Progenitor cell of endocrine pancreas (in vitro differentiated cells): ENCODE measurements around the gene SLC23A3. TPM values are rescaled to one million over a fixed set of nuclear protein-coding genes. Genes with fewer than 3 reads are reported as not detected.

ENCODE experiments used
- DNase-seq: peaks from one replicate; pipeline ENCODE4 v3.0.0; 2021; ENCODE audit warnings: low spot score; ENCODE audit not compliant: unreplicated experiment
- H3K27ac Mint-ChIP-seq: 2 replicates; pipeline ENCODE4 v1.8.0; 2021; ENCODE audit warnings: mild to moderate bottlenecking, moderate library complexity, mixed read lengths
- H3K27me3 Mint-ChIP-seq: 2 replicates; pipeline ENCODE4 v1.8.0; 2021; ENCODE audit warnings: mixed read lengths
- H3K36me3 Mint-ChIP-seq: 2 replicates; pipeline ENCODE4 v1.8.0; 2022; ENCODE audit warnings: mixed read lengths; ENCODE audit not compliant: insufficient read depth
- H3K4me1 Mint-ChIP-seq: 2 replicates; pipeline ENCODE4 v1.8.0; 2021; ENCODE audit warnings: low read depth, mixed read lengths
- H3K4me3 Mint-ChIP-seq: 2 replicates; pipeline ENCODE4 v1.8.0; 2021; ENCODE audit warnings: low read depth, mild to moderate bottlenecking, moderate library complexity, mixed read lengths
- H3K9me3 Mint-ChIP-seq: 2 replicates; pipeline ENCODE4 v1.8.0; 2021; ENCODE audit warnings: low read depth, mixed read lengths
- total RNA-seq: library from RNA; stranded (reverse); gene quantifications from 2 replicates; pipeline ENCODE4 v1.2.1, GENCODE V29; 2021
- TF ChIP-seq, protein P1 (sequence below): fragments of 200-600 bp; sonication (generic); IDR thresholded peaks from one replicate; pipeline ENCODE4 v1.5.0; 2021; ENCODE audit warnings: antibody characterized with exemption, mild to moderate bottlenecking; ENCODE audit not compliant: unreplicated experiment

The SLC23A3 gene
- total RNA-seq, 1 donor from 2014 or later, result 2.8 TPM

DNA sequence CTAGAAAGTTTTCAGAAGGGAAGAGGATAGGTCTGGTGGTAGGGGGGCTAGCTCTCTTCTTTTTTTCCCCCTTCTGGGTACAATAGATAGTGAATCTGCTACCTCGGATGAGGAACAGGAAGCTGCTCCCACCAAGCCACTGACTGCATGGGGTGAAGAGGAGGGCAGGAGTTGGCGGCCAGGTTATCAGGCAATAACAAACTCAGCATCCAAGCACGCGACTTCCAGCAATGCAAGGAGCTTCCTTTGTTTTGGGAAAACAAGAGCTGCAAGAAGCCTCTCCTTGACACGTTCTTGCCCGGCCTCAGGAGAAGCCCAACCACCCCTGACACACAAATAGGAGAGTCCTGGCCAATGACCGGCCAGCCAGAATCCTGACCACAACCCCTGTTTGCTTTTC, 41.4 kb downstream of the SLC23A3 start:
- DNase-seq, result no peak
- TF ChIP-seq, protein P1, sequence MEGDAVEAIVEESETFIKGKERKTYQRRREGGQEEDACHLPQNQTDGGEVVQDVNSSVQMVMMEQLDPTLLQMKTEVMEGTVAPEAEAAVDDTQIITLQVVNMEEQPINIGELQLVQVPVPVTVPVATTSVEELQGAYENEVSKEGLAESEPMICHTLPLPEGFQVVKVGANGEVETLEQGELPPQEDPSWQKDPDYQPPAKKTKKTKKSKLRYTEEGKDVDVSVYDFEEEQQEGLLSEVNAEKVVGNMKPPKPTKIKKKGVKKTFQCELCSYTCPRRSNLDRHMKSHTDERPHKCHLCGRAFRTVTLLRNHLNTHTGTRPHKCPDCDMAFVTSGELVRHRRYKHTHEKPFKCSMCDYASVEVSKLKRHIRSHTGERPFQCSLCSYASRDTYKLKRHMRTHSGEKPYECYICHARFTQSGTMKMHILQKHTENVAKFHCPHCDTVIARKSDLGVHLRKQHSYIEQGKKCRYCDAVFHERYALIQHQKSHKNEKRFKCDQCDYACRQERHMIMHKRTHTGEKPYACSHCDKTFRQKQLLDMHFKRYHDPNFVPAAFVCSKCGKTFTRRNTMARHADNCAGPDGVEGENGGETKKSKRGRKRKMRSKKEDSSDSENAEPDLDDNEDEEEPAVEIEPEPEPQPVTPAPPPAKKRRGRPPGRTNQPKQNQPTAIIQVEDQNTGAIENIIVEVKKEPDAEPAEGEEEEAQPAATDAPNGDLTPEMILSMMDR, result no peak

GRCh38 chr2:219127037-219127635, 42.7 kb downstream of the SLC23A3 start:
- Mint-ChIP-seq H3K36me3 (peaks cover 2% of the 10 kb centered on the region), H3K9me3 (no peaks in the 10 kb centered on the region), H3K27me3 (peaks cover 88% of the 10 kb centered on the region), H3K27ac (no peak overlapping the region), H3K4me3 (no peak overlapping the region), H3K4me1 (peaks cover 42% of the 10 kb centered on the region)
- DNase-seq, result no peak
- TF ChIP-seq, protein P1, result no peak

More for the DNA sequence above, 41.4 kb downstream of the SLC23A3 start:
- Mint-ChIP-seq H3K27ac (no peak overlapping the region), H3K9me3 (no peaks in the 10 kb centered on the region), H3K27me3 (peaks cover 89% of the 10 kb centered on the region), H3K4me3 (no peak overlapping the region), H3K36me3 (peaks cover 4% of the 10 kb centered on the region), H3K4me1 (peaks cover 29% of the 10 kb centered on the region)

DNA sequence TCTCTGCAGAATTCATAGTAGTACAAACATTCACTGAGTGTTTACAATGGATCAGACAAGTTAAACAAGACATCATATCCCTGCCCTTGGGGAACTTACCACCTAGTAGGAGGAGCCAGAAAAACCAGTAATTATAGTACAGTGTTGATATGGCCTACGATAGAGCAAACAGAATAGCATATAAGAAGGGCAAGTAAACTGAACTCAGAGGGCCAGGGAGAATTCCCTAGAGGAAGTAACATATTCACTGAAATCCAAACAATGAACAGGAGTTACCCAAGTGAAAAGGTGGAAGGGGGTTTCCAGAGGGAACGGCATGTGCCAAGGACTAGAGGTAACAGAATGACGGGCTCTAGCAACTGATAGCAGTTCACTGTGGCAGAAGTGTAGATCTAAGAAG, 43.3 kb downstream of the SLC23A3 start:
- H3K27ac Mint-ChIP-seq, result no peak overlapping the region

GRCh38 chr2:219125886-219126270, 44.0 kb downstream of the SLC23A3 start:
- peaks cover 42% of the 10 kb centered on the region for H3K4me1 Mint-ChIP-seq
- peaks cover 2% of the 10 kb centered on the region for H3K36me3 Mint-ChIP-seq
- H3K4me3 Mint-ChIP-seq, result no peak overlapping the region
- H3K9me3 Mint-ChIP-seq, result no peaks in the 10 kb centered on the region
- TF ChIP-seq, protein P1, result no peak
- no peak overlapping the region for H3K27ac Mint-ChIP-seq
- no peak for DNase-seq
- peaks cover 82% of the 10 kb centered on the region for H3K27me3 Mint-ChIP-seq

More for the DNA sequence above, 43.3 kb downstream of the SLC23A3 start:
- Mint-ChIP-seq H3K27me3 (peaks cover 85% of the 10 kb centered on the region), H3K36me3 (peaks cover 2% of the 10 kb centered on the region), H3K9me3 (no peaks in the 10 kb centered on the region), H3K4me1 (peaks cover 43% of the 10 kb centered on the region), H3K4me3 (no peak overlapping the region)
- TF ChIP-seq, protein P1, result no peak
- no peak for DNase-seq

- H3K36me3 Mint-ChIP-seq, result peaks cover 2% of the 10 kb centered on the region
- no peaks in the 10 kb centered on the region for H3K9me3 Mint-ChIP-seq
- peaks cover 42% of the 10 kb centered on the region for H3K4me1 Mint-ChIP-seq
- peaks cover 81% of the 10 kb centered on the region for H3K27me3 Mint-ChIP-seq
- DNase-seq, result no peak
- TF ChIP-seq, protein P1, result no peak
- no peak overlapping the region for H3K27ac Mint-ChIP-seq
- H3K4me3 Mint-ChIP-seq, result no peak overlapping the region
Observed at GRCh38 chr2:219125225-219125885, 44.5 kb downstream of the SLC23A3 start.
